ENCODE results near the gene DGKI.

DGKI gene

GRCh38 chr7:137407078-137407477, 439.7 kb downstream of the DGKI start:
- no peak for DNase-seq (ENCODE audit: low spot score)

- DNase-seq (ENCODE audit: low spot score) = no peak
Measured at GRCh38 chr7:137404660-137405317, 442.0 kb downstream of the DGKI start.

GRCh38 chr7:137403353-137403695, 443.4 kb downstream of the DGKI start:
- no peak for DNase-seq (ENCODE audit: low spot score)

DNA sequence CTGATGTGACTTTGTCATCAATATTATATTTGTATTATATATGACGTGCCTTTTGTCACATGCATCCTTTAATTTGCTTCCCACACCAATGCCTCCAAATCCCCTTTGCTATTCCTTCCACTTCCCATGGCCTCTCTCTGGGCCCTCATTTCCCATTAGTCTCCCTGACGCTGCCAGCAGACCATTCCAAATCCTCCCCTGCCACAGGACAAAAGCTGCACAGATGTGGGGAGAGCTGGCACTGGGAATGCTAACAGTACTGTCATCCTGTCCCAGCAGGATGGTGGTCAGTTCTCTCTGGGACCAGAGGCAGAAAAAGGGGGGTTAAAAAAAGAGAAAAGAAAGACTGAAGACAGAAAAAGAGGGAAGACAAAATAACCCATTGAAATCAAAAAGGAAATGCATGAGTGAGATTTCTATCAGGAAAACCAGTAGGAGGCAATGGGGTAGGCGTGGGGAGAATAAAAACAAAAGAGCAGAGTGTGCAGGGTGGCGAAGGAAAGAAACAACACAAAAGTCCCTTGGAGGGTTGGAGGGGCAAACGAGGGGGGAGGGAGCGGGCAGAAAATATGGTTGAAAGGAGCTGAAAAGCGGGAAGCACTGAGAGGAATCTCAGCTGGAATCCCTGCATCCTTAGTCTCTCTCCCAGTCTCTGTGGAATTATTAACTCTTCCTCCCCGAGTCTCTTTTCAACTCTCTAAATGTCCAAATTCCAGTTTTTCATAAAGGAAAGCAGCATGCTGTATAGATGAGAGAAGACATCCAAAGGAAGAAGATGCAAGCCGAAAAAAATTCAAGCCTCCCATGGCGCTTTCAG, 444.0 kb downstream of the DGKI start:
- DNase-seq (ENCODE audit: low spot score) = no peak

DNA sequence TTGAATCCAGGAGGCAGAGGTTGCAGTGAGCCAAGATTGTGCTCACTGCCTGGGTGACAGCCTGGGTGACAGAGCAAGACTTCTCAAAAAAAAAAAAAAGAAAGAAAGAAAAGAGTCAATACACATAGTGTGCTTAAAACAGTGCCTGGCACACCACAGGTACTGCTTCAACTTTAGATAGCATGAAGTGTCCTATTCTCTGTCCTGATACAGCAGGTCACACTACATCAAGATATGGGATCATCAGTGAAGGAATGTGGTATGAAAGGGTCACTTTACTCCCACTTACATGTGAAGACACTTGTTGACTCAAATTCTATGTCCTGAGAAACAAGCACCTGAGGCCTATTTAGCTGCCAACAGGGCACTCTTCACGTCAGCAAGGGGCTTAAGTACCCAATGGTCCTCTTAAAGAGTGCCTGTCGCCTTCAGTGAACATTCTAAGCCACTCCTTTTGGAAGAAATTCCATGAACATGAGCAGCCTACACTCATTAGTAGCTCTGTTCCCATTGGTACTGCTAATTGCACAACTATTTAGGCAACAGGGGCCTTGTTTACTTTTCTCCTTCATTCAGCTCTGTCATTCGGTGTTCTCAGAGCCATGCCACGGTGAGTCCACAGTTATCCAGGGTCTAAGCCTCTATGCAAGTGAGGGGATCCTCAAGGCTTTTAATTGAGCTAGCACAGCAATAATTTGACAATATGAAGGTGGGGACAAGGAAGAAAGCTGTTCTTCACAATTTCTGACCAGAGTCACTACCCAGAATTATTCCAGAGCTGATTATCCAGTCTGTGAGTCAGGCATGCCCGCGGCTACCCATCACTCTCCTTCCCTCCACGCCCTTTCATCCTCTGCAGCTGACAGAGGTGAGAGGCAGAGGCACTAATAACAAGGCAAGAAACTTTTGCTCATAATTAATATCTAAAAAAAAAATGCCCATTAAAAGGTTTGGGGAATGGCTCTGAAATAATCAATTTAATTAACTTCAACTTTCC, 446.6 kb downstream of the DGKI start:
- DNase-seq (ENCODE audit: low spot score) = no peak

- DNase-seq (ENCODE audit: low spot score) = no peak
Measured at GRCh38 chr7:137396051-137396450, 450.7 kb downstream of the DGKI start.

- no peak for DNase-seq (ENCODE audit: low spot score)
Measured at GRCh38 chr7:137395420-137395819, 451.4 kb downstream of the DGKI start.

DNA sequence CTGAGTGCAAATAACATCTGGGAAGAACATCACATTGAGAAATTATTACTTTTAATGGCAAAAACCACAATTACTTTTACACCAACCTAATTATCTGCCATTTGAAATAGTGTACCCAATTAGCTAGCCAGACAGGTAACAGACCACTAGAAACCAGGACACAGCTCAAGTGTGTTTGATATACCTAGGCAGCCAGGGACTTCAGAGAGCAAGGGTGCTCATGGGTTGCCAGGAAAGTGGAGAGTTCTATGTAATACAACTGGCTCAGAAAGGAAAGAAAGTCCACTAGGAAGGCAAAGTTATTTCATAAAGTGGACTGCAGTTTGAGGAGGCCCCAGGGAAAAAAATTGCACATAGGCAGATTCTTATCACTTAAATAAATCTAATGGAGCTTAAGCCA, 453.2 kb downstream of the DGKI start:
- DNase-seq (ENCODE audit: low spot score) = no peak

DNA sequence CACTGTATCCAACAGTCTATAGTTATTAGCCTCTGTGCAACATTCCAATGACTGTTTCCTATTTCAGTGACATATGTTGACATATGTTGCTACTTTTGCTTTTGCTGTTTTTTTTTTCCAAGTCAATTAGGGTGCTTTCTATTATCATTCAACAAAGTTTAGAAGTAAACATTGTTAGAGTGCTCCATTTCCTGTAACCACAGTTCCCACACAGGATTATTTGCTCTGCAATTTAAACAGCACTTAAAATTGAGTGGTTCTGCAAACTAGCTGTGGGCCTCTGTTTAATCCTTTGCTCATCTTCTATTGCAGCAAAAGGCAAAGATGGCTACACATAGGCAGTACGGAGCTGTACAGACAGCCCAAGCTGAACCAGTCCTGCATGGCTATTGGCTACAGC, 456.7 kb downstream of the DGKI start:
- no peak for DNase-seq (ENCODE audit: low spot score)

DNA sequence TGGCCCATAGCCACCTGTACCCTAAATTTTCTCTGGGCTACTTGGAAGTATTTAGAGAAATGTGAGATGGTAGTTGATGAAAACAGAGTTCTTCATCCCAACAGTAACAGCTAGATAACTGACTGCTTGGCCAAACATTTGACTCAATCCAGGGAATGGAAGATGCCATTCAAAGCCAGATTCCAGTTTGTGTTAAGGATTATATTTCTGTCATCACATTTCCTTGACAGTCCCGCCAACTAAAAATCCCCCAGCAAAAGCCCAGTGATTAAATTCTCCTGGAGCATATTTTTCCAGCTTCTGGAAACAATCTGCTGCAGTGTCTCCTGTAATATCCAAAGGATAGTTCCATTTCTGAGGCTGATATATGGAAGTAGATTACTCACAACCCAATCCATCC, 457.9 kb downstream of the DGKI start:
- no peak for DNase-seq (ENCODE audit: low spot score)

GRCh38 chr7:137386966-137387365, 459.8 kb downstream of the DGKI start:
- DNase-seq (ENCODE audit: low spot score) = no peak

- no peak for DNase-seq (ENCODE audit: low spot score)
Measured at GRCh38 chr7:137381045-137381444, 465.7 kb downstream of the DGKI start.

DNA sequence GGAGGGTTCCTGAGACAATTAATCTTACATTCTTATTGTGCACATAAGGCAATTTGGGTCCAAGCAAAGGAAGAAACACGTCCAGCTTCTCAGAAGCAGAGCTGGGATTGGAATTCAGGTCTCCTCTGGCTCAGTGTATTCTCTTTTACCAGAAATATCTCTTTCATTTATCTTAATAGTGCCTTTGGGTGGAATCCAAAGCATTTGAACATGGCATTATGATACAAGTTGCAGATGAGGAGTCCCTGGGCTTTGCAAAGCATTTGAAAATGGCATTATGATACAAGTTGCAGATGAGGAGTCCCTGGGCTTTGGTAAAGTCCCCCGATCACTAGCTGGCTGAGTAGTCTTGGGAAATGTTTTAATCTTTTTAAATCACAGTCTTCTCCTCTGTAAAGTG, 473.3 kb downstream of the DGKI start:
- no peak for DNase-seq (ENCODE audit: low spot score)

- no peak for DNase-seq (ENCODE audit: low spot score)
Measured at GRCh38 chr7:137371616-137372015, 475.2 kb downstream of the DGKI start.

DNA sequence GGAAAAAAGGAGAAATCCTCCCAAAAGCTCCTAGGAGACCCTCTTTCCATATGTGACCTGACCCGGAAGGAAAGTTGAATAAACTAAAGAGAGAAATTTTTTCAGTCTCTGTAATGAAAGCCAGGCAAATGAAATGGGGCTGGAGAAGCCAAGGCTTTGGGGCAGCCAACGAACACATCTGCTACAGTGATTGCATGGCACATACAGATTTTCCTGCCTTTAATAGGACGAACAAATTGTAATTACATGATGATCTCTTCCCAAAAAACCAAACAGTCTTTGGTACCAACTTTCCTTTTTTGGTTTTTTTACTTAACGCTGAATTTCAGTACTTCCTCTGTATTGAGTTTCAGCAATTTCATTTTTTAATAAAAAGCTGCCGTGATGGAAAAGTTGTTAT, 479.8 kb downstream of the DGKI start:
- DNase-seq (ENCODE audit: low spot score) = no peak

DNA sequence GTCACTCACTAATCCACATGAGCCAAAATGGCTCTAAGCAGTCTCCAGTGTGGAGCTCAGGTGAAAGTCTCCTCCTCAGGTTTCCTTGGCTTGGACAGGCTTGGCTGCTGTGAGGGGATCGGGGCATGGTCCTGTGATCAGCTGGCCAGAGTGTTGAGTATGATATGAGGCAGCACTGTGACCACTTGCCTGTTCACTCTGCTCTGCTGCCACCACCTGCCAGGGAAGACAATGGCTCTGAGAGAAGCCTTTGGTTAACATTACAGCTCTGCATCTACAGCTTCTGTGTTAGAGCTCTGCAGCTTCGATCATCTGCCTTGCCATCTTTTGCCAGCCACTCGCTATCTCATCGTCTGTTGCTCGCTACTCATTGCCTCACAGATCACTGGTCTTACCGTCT, 483.1 kb downstream of the DGKI start:
- no peak for DNase-seq (ENCODE audit: low spot score)

DNA sequence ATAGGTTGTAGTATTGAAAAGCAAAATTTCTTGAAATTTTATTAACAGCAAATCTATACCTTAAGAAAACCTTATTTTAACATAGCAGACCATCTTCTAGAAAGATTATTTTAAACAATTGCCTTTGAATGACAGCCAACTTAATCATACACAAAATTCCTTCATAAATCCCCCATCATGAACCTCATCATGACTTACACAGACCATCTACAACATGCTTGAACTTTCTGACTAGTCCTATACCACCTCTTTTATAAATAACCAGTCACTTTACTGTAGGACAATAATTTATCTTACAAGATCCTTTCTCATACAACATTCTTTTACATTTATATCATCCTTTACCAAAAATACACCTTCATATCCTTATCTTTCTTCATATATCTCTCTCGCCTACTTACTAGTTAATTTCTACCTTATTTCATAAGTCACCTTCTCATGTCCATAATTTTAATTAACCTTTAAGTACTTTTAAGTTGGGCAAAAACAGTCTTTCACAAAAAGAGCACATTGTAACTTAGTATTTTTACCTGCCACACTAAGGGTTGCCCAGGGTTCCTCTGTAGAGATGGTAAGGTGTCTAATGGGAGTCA, 486.6 kb downstream of the DGKI start:
- DNase-seq (ENCODE audit: low spot score) = no peak

DNA sequence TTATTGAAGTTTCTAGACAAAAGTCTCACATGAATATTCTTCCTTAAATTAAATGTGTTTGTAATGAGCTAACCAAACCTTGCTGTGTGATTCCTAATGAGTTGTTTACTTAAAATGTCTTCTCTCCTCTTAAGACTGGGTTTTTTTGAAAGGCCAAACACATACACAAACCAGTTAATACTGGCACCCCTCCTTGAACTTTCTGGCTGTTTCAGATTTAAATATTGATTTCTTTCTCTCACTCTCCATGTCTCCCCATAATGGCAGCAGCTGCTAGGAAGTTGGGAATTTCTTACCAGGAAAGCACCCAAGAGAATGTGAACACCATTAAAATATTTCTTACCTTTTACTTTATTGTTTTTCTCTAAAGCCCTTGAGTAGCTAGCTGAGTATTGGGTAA, 491.8 kb downstream of the DGKI start:
- no peak for DNase-seq (ENCODE audit: low spot score)

DNA sequence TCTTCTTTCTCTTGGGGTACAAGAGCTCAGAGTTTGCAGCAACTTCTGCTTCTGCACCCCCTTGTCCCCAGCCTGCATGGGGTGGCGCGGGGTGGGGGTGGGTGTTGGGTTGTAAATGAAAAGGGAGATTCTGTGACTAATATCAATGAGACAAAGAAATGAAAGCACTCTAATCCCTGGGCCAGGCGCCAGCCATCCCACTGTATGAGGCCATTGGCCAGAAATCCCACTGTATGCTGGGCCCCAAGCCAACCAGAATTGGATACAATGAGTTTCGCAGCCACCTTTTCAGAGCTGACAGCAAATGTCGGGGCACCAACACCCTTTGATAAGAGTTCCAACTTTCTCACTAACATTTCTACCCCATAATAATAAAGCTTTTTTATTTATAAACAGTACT, 492.4 kb downstream of the DGKI start:
- no peak for DNase-seq (ENCODE audit: low spot score)

- DNase-seq (ENCODE audit: low spot score) = no peak
Measured at GRCh38 chr7:137351941-137352340, 494.8 kb downstream of the DGKI start.

GRCh38 chr7:137345799-137346449, 500.9 kb downstream of the DGKI start:
- DNase-seq (ENCODE audit: low spot score) = no peak

All from NAMALWA (cell line).